ENCODE results near the gene VASH2.

DNA sequence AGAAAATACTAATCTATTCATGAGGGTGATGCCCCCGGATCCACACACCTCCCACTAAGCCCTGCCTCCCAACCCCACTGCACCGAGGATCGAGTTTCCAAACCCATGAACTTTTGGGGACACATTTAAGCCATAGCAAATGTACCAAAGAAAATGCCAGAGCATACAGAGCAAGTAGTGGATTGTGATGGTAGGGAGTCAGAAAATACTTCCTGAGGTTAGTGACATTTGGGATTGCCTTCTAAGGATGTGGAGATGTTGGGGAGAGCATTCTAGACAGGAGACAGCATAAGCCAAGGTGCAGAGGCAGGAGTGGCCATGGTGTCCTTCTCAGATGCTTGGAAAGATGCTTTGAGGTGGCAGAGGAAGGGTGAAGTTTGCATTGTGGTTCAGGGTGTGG, 33.1 kb downstream of the VASH2 start:
- TF ChIP-seq CREB1 (IDR thresholded peaks at IDR 0.05; ENCODE audit: low read depth) (no peak), CEBPB (IDR thresholded peaks at IDR 0.05) (no peak), TAF1 (IDR thresholded peaks at IDR 0.05; ENCODE audit: low read depth) (no peak), YY1 (IDR thresholded peaks at IDR 0.05; ENCODE audit: low read depth) (no peak)
- TF ChIP-seq, protein P1, sequence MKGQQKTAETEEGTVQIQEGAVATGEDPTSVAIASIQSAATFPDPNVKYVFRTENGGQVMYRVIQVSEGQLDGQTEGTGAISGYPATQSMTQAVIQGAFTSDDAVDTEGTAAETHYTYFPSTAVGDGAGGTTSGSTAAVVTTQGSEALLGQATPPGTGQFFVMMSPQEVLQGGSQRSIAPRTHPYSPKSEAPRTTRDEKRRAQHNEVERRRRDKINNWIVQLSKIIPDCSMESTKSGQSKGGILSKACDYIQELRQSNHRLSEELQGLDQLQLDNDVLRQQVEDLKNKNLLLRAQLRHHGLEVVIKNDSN (IDR thresholded peaks at IDR 0.05), result no peak

Data from Ishikawa (cell line).